Right lobe of liver (tissue), 4 donors: ENCODE measurements around the gene CTCF.

Source experiments
- CTCF ChIP-seq, 4 donors: fragments of 200-600 bp in 3 of 4; fragments of 450-650 bp in 1 of 4; IDR thresholded peaks; one replicate each; pipeline versions ENCODE4 v1.5.1 to v1.8.0; 2016 to 2022; ENCODE audit warnings: antibody characterized with exemption in 4 of 4, mild to moderate bottlenecking in 2 of 4
- POLR2A ChIP-seq: fragments of 450-650 bp; IDR thresholded peaks from one replicate; pipeline ENCODE4 v1.6.1; 2017; ENCODE audit warnings: antibody characterized with exemption, mild to moderate bottlenecking
- donor health status: DM: no; HTN: no; CAD: no.
- donor health status: DM: no; HTN: no; CAD: no.
- donor health status: DM: no; HTN: yes; CAD: no.

GRCh38 chr16:67683767-67684166 is 121.4 kb downstream of the CTCF start:
- TF ChIP-seq CTCF (IDR thresholded peaks at IDR 0.05), result no peak
- no peak for TF ChIP-seq POLR2A
